K562 (cell line): ENCODE data around the gene TADA2A. TPM values are rescaled to one million over a fixed set of nuclear protein-coding genes. Genes with fewer than 3 reads are reported as not detected.

Source experiments
- CREB3 ChIP-seq: fragments of 450-650 bp; conservative IDR thresholded peaks from 2 replicates; pipeline ENCODE4 v1.6.1; 2016; ENCODE audit warnings: missing genetic modification characterization, low read depth, mild to moderate bottlenecking, missing compliant biosample characterization, moderate library complexity
- HCFC1 ChIP-seq: IDR thresholded peaks from 2 replicates; pipeline ENCODE4 v1.6.1; 2012; ENCODE audit warnings: low read depth, low read length, improper control_type of control experiment
- MTF1 ChIP-seq: fragments of 250-450 bp; sonication (Bioruptor Pico); IDR thresholded peaks from 2 replicates; pipeline ENCODE4 v1.9.0; 2021; ENCODE audit warnings: moderate library complexity, mild to moderate bottlenecking, inconsistent platforms, borderline replicate concordance
- NFIX ChIP-seq: fragments of 250-450 bp; sonication (Bioruptor Pico); IDR thresholded peaks from 2 replicates; pipeline ENCODE4 v1.4.0; 2020; ENCODE audit warnings: low read depth, mild to moderate bottlenecking, moderate library complexity
- PTBP1 ChIP-seq: fragments of 200-400 bp; formaldehyde crosslinking; IDR thresholded peaks from 2 replicates; pipeline ENCODE4 v1.6.1; 2017; ENCODE audit warnings: low read depth, low read length
- RBM39 ChIP-seq: fragments of 200-400 bp; formaldehyde crosslinking; optimal IDR thresholded peaks from 2 replicates; pipeline ENCODE3; 2018; ENCODE audit warnings: low read depth, low read length
- RERE ChIP-seq: sonication (generic); formaldehyde crosslinking; IDR thresholded peaks from 2 replicates; pipeline ENCODE4 v1.8.0; 2023; ENCODE audit warnings: missing genetic modification reagents, mild to moderate bottlenecking, borderline replicate concordance
- SIRT6 ChIP-seq: IDR thresholded peaks from one replicate; pipeline ENCODE4 v1.6.1; 2012; ENCODE audit warnings: low read depth, mild to moderate bottlenecking, control low read depth, inconsistent platforms, low read length, moderate library complexity
- SOX6 ChIP-seq: fragments of 450-650 bp; IDR thresholded peaks from 2 replicates; pipeline ENCODE4 v1.6.1; 2014; ENCODE audit warnings: mild to moderate bottlenecking
- TAF7 ChIP-seq: fragments of 450-650 bp; IDR thresholded peaks from 2 replicates; pipeline ENCODE4 v1.6.1; 2016; ENCODE audit warnings: missing genetic modification characterization, missing compliant biosample characterization
- ZBTB34 ChIP-seq: fragments of 250-450 bp; sonication (Bioruptor Pico); IDR thresholded peaks from 2 replicates; pipeline ENCODE4 v1.8.0; 2021; ENCODE audit warnings: mild to moderate bottlenecking, moderate library complexity
- ZBTB5 ChIP-seq: fragments of 450-650 bp; IDR thresholded peaks from 2 replicates; pipeline ENCODE4 v1.6.1; 2017; ENCODE audit warnings: antibody characterized with exemption
- ZNF174 ChIP-seq: fragments of 250-450 bp; sonication (Bioruptor Pico); IDR thresholded peaks from 2 replicates; pipeline ENCODE4 v1.4.0; 2020; ENCODE audit warnings: mild to moderate bottlenecking
- ZNF507 ChIP-seq: conservative IDR thresholded peaks from 2 replicates; pipeline ENCODE4 v1.6.1; 2017; ENCODE audit warnings: missing genetic modification characterization, missing compliant biosample characterization
- ZNF77 ChIP-seq: fragments of 250-450 bp; sonication (Bioruptor Pico); IDR thresholded peaks from 2 replicates; pipeline ENCODE4 v1.5.0; 2020
- ZNF785 ChIP-seq: fragments of 250-450 bp; sonication (Bioruptor Pico); IDR thresholded peaks from 2 replicates; pipeline ENCODE4 v1.4.0; 2020; ENCODE audit warnings: mild to moderate bottlenecking
- ZSCAN29 ChIP-seq: fragments of 450-650 bp; IDR thresholded peaks from 2 replicates; pipeline ENCODE4 v1.6.1; 2017
- polyA plus RNA-seq, 8 experiments: library from polyadenylated mRNA; depleted of rRNA in 4 of 8; stranded (reverse) in 5 of 8; unstranded in 3 of 8; fragments of >200 nt; fragmentation: Nextera tagmentation in 2 of 8; fragmentation: Illumina TruSeq in 1 of 8; extraction: Ambion mirVana in 2 of 8; extraction: Trizol in 1 of 8; gene quantifications; 2 replicates each; pipeline versions ENCODE4 v1.2.1 to v1.2.3, GENCODE V29; 2011 to 2014; ENCODE audit warnings: inconsistent platforms in 1 of 8, missing spikeins in 1 of 8
- total RNA-seq, 7 experiments: library from RNA; depleted of rRNA in 6 of 7; stranded (reverse); fragments of >200 nt in 6 of 7; fragmentation: Illumina TruSeq in 2 of 7; extraction: Trizol in 2 of 7; gene quantifications; 2 replicates each; pipeline versions ENCODE4 v1.2.1 to v1.2.3, GENCODE V29; 2011 to 2021; ENCODE audit warnings: low replicate concordance in 1 of 7
- TF ChIP-seq, protein P1 (sequence below): fragments of 450-650 bp; formaldehyde crosslinking; conservative IDR thresholded peaks from 2 replicates; pipeline ENCODE4 v1.4.0; 2022; ENCODE audit warnings: mild to moderate bottlenecking, missing genetic modification characterization

TADA2A gene
- total and polyA plus RNA-seq, 9 of the 15 experiments (the other 6 are each of a cell fraction or from before 2014, with no cell fraction given), result 13.8 to 37.7 (median 25.0) TPM

- no peak for TF ChIP-seq CREB3
- no peak for TF ChIP-seq HCFC1
- TF ChIP-seq ZNF174, result no peak
- TF ChIP-seq RBM39, result no peak
- TF ChIP-seq ZNF77 (CRISPR knock-in tag), result no peak
- TF ChIP-seq ZNF507 (tag), result no peak
- TF ChIP-seq ZNF785 (CRISPR knock-in tag), result no peak
- TF ChIP-seq ZSCAN29, result no peak
- TF ChIP-seq, protein P1, sequence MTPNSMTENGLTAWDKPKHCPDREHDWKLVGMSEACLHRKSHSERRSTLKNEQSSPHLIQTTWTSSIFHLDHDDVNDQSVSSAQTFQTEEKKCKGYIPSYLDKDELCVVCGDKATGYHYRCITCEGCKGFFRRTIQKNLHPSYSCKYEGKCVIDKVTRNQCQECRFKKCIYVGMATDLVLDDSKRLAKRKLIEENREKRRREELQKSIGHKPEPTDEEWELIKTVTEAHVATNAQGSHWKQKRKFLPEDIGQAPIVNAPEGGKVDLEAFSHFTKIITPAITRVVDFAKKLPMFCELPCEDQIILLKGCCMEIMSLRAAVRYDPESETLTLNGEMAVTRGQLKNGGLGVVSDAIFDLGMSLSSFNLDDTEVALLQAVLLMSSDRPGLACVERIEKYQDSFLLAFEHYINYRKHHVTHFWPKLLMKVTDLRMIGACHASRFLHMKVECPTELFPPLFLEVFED, result no peak
- TF ChIP-seq NFIX (CRISPR knock-in tag), result no peak
- TF ChIP-seq PTBP1, result no peak
- no peak for TF ChIP-seq SOX6
- no peak for TF ChIP-seq RERE (CRISPR knock-in tag)
- TF ChIP-seq ZBTB5, result no peak
- TF ChIP-seq MTF1 (CRISPR knock-in tag), result no peak
- TF ChIP-seq TAF7 (tag), result no peak
- no peak for TF ChIP-seq ZBTB34 (CRISPR knock-in tag)
- no peak for TF ChIP-seq SIRT6
Observed at GRCh38 chr17:37405955-37406634, 591 bp upstream of the TADA2A start (continued).
